Omental fat pad (tissue), 4 donors: ENCODE measurements around the gene HMCN2. TPM values are rescaled to one million over a fixed set of nuclear protein-coding genes. Genes with fewer than 3 reads are reported as not detected.
A peak's percentile ranks its signal among the peaks of the same experiment; 100 is the strongest.

Source experiments
- ATAC-seq: fragments of 150-250 bp; one replicate; pipeline ENCODE4 v1.9.1; 2016; ENCODE audit warnings: mild to moderate bottlenecking, moderate library complexity; ENCODE audit not compliant: low FRiP score
- DNase-seq: peaks from one replicate; pipeline ENCODE4 v3.0.0-alpha.2; 2019; ENCODE audit warnings: low spot score
- total RNA-seq, 4 donors: library from RNA; depleted of rRNA; stranded (reverse); fragments of >200 nt; gene quantifications; one replicate each; pipeline ENCODE4 v1.1.0, GENCODE V29; 2016
- TF ChIP-seq, protein P1 (sequence below), 3 donors: fragments of 450-650 bp; IDR thresholded peaks; one replicate each; pipeline ENCODE4 v1.5.1; 2016 to 2017; ENCODE audit warnings: antibody characterized with exemption in 3 of 3, mild to moderate bottlenecking in 3 of 3, moderate library complexity in 2 of 3

Gene HMCN2
- total RNA-seq, 4 donors from 2014 or later = 0.19 to 5.8 (median 0.75) TPM

DNA sequence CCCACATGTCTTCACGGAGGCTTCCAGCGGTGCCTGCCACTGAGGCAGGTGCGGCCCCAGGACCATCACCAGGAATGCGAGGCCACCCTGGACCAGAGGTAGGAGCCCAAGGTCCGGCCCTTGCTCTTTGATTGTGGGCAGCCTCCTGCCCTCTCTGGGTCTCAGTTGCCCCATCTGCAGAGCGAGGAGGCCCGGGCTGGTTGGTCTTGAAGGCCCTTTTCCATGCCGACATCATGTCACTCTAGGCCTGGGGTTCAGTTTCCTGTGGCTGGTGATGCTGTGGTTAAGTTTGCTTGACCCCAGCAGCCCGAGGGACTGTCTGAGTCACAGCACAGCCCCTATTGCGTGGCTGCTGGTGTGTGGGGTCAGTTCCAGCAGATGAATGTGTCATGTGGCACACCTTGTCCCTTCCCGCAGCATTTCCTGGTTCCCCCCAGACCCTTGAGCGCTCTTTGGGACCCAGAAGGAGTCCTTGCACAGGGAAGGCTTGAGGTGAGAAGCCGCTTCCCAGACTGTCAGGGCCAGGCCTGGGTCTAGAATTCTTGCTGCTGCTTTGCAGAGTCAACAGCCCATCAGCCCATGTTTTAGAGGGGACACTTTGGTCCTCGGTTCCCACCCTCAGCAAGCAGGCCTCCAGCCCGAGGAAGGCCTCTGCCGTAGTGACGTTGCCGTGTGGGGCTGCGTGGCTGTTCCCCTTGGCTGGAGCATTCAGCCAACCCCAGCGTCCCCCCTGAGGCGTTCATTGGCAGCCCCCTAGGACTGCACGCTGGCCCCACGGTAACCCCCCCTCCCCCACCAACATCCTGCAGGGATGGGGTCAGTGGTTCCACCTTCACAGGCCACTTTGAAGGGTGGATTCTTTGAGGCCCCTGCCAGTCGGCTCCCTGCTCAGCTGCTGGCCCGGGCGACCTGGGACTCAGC, 31.0 kb upstream of the HMCN2 start:
- ATAC-seq (no peak), DNase-seq (no peak)
- TF ChIP-seq, protein P1, sequence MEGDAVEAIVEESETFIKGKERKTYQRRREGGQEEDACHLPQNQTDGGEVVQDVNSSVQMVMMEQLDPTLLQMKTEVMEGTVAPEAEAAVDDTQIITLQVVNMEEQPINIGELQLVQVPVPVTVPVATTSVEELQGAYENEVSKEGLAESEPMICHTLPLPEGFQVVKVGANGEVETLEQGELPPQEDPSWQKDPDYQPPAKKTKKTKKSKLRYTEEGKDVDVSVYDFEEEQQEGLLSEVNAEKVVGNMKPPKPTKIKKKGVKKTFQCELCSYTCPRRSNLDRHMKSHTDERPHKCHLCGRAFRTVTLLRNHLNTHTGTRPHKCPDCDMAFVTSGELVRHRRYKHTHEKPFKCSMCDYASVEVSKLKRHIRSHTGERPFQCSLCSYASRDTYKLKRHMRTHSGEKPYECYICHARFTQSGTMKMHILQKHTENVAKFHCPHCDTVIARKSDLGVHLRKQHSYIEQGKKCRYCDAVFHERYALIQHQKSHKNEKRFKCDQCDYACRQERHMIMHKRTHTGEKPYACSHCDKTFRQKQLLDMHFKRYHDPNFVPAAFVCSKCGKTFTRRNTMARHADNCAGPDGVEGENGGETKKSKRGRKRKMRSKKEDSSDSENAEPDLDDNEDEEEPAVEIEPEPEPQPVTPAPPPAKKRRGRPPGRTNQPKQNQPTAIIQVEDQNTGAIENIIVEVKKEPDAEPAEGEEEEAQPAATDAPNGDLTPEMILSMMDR (IDR thresholded peaks at IDR 0.05) = no peak

- DNase-seq (peak; percentile 72), ATAC-seq (no peak)
- TF ChIP-seq, protein P1 (IDR thresholded peaks at IDR 0.05) = peak in 2 of 3 donors; percentile 92 to 97
Measured at GRCh38 chr9:130235558-130236435, 29.8 kb upstream of the HMCN2 start.

GRCh38 chr9:130236436-130236985, 29.0 kb upstream of the HMCN2 start:
- DNase-seq (no peak), ATAC-seq (no peak)
- TF ChIP-seq, protein P1 (IDR thresholded peaks at IDR 0.05) = no peak

- no peak for ATAC-seq
- no peak for DNase-seq
- TF ChIP-seq, protein P1 (IDR thresholded peaks at IDR 0.05) = no peak
Measured at GRCh38 chr9:130237076-130237475, 28.5 kb upstream of the HMCN2 start.

GRCh38 chr9:130237763-130238524, 27.6 kb upstream of the HMCN2 start:
- TF ChIP-seq, protein P1 (IDR thresholded peaks at IDR 0.05) = no peak
- DNase-seq (no peak), ATAC-seq (no peak)

GRCh38 chr9:130239363-130239695, 26.2 kb upstream of the HMCN2 start:
- DNase-seq = no peak
- TF ChIP-seq, protein P1 (IDR thresholded peaks at IDR 0.05) = no peak

More at GRCh38 chr9:130239363-130239695, 26.2 kb upstream of the HMCN2 start:
- ATAC-seq = no peak
